Measurements from ENCODE around the gene CCL23.
"Not testable (repeated sequence)": the region's sequence is repeated elsewhere in the genome, so short reads cannot be mapped to it uniquely, and the experiment has no call there.

The CCL23 gene

GRCh38 chr17:36017799-36018198, at the start of gene CCL23:
Gene CCL23, minus strand, starts transcription at chr17:36017972. Its CDS starts 75 bp downstream, at chr17:36017897.
- no peak for DNase-seq (ENCODE audit: low spot score)

GRCh38 chr17:36066365-36066985, 48.7 kb upstream of the CCL23 start:
- no peak for DNase-seq (ENCODE audit: low spot score)

- no peak for DNase-seq (ENCODE audit: low spot score)
Observed at GRCh38 chr17:36063786-36064541, 46.2 kb upstream of the CCL23 start, which contains the start of gene CCL18. Gene CCL18, plus strand, starts transcription at chr17:36064272. Its CDS starts 71 bp downstream, at chr17:36064343.

GRCh38 chr17:36060816-36061215, 43.0 kb upstream of the CCL23 start:
- no peak for DNase-seq (ENCODE audit: low spot score)

- DNase-seq (ENCODE audit: low spot score) = no peak
Observed at GRCh38 chr17:36059406-36059805, 41.6 kb upstream of the CCL23 start.

- DNase-seq (ENCODE audit: low spot score) = no peak
Observed at GRCh38 chr17:36057911-36058310, 40.1 kb upstream of the CCL23 start.

- no peak for DNase-seq (ENCODE audit: low spot score)
Observed at GRCh38 chr17:36055921-36056520, 38.2 kb upstream of the CCL23 start.

GRCh38 chr17:36055171-36055570, 37.4 kb upstream of the CCL23 start:
- no peak for DNase-seq (ENCODE audit: low spot score)

- no peak for DNase-seq (ENCODE audit: low spot score)
Observed at GRCh38 chr17:36049643-36050042, 31.9 kb upstream of the CCL23 start.

- no peak for DNase-seq (ENCODE audit: low spot score)
Observed at GRCh38 chr17:36048066-36048465, 30.3 kb upstream of the CCL23 start.

GRCh38 chr17:36036235-36036634, 18.5 kb upstream of the CCL23 start:
- DNase-seq (ENCODE audit: low spot score) = no peak

- DNase-seq (ENCODE audit: low spot score) = no peak
Observed at GRCh38 chr17:36034127-36034526, 16.4 kb upstream of the CCL23 start.

GRCh38 chr17:36030956-36031355, 13.2 kb upstream of the CCL23 start:
- no peak for DNase-seq (ENCODE audit: low spot score)

GRCh38 chr17:36027761-36028160, 10.0 kb upstream of the CCL23 start:
- DNase-seq (ENCODE audit: low spot score) = no peak

GRCh38 chr17:36024106-36024869, 6.5 kb upstream of the CCL23 start:
- DNase-seq (ENCODE audit: low spot score) = no peak

GRCh38 chr17:36019423-36019822, 1.7 kb upstream of the CCL23 start:
- no peak for DNase-seq (ENCODE audit: low spot score)

GRCh38 chr17:36016555-36016954, 1.2 kb downstream of the CCL23 start:
- no peak for DNase-seq (ENCODE audit: low spot score)

GRCh38 chr17:36015895-36016294, 1.9 kb downstream of the CCL23 start:
- DNase-seq (ENCODE audit: low spot score) = not testable (repeated sequence)

- DNase-seq (ENCODE audit: low spot score) = no peak
Observed at GRCh38 chr17:36014946-36015345, 2.8 kb downstream of the CCL23 start.

GRCh38 chr17:36011201-36011600, 6.6 kb downstream of the CCL23 start:
- no peak for DNase-seq (ENCODE audit: low spot score)

- no peak for DNase-seq (ENCODE audit: low spot score)
Observed at GRCh38 chr17:36008998-36009665, 8.6 kb downstream of the CCL23 start.

GRCh38 chr17:36004594-36005108, 13.1 kb downstream of the CCL23 start:
- no peak for DNase-seq (ENCODE audit: low spot score)

Measured in CD4-positive, alpha-beta T cell treated with Interleukin-6 at 100 ng/mL for 8 hours (primary cell).